WTC11 (cell line): ENCODE measurements around the gene ZKSCAN3. TPM values are rescaled to one million over a fixed set of nuclear protein-coding genes. Genes with fewer than 3 reads are reported as not detected.
"Not testable (repeated sequence)": the region's sequence is repeated elsewhere in the genome, so short reads cannot be mapped to it uniquely, and the experiment has no call there.

Experiments
- ATAC-seq: fragments of 200-7000 bp; cut with Tn5 transposase; 2 replicates; pipeline ENCODE4 v1.10.0; 2021; ENCODE audit warnings: mild to moderate bottlenecking, moderate library complexity
- Bru-seq: library from RNA; stranded (reverse); fragments of 400-500 nt; gene quantifications from one replicate; lab custom pipeline; 2021; lab: Mats Ljungman, UMichigan
- CTCF ChIA-PET: fragments of 300-600 bp; sonication (Branson Sonifier 250); formaldehyde crosslinking; loops from one replicate; lab custom pipeline; 2021; ENCODE audit warnings: antibody characterized with exemption; lab: Charles Lee
- POLR2A ChIA-PET: fragments of 350-600 bp; sonication (Branson Sonifier 250); formaldehyde crosslinking; loops from one replicate; lab custom pipeline; 2021; ENCODE audit warnings: antibody characterized with exemption; lab: Charles Lee
- DNase-seq: peaks from one replicate; pipeline ENCODE4 v3.0.0; 2021; ENCODE audit warnings: low spot score
- H3K27ac Mint-ChIP-seq: 2 replicates; pipeline ENCODE4 v1.8.0; 2021; ENCODE audit warnings: mixed read lengths
- H3K27me3 Mint-ChIP-seq: 2 replicates; pipeline ENCODE4 v1.8.0; 2021; ENCODE audit warnings: low read depth, mild to moderate bottlenecking, moderate library complexity, mixed read lengths
- H3K36me3 Mint-ChIP-seq: 2 replicates; pipeline ENCODE4 v1.8.0; 2021; ENCODE audit warnings: mixed read lengths
- H3K4me1 Mint-ChIP-seq: 2 replicates; pipeline ENCODE4 v1.8.0; 2022; ENCODE audit warnings: mixed read lengths
- H3K4me3 Mint-ChIP-seq: 2 replicates; pipeline ENCODE4 v1.8.0; 2021; ENCODE audit warnings: mild to moderate bottlenecking, moderate library complexity, mixed read lengths
- H3K9me3 Mint-ChIP-seq: 2 replicates; pipeline ENCODE4 v1.8.0; 2021; ENCODE audit warnings: mixed read lengths
- CREM ChIP-seq: sonication (generic); formaldehyde crosslinking; IDR thresholded peaks from 2 replicates; pipeline ENCODE4 v1.8.1; 2022; ENCODE audit warnings: mild to moderate bottlenecking, missing genetic modification reagents, moderate library complexity
- ESRRA ChIP-seq: sonication (generic); formaldehyde crosslinking; IDR thresholded peaks from 2 replicates; pipeline ENCODE4 v1.8.1; 2022; ENCODE audit warnings: mild to moderate bottlenecking, missing genetic modification reagents, borderline replicate concordance
- FOXJ3 ChIP-seq: sonication (generic); formaldehyde crosslinking; IDR thresholded peaks from 2 replicates; pipeline ENCODE4 v1.9.0; 2021; ENCODE audit warnings: missing genetic modification reagents, mild to moderate bottlenecking, borderline replicate concordance
- FOXP1 ChIP-seq: sonication (generic); formaldehyde crosslinking; IDR thresholded peaks from 2 replicates; pipeline ENCODE4 v1.8.0; 2022; ENCODE audit warnings: missing genetic modification reagents, mild to moderate bottlenecking, moderate library complexity, borderline replicate concordance
- GABPB1 ChIP-seq: sonication (generic); formaldehyde crosslinking; IDR thresholded peaks from 2 replicates; pipeline ENCODE4 v1.8.1; 2023; ENCODE audit warnings: mild to moderate bottlenecking, missing genetic modification reagents
- JAZF1 ChIP-seq: fragments of 250-450 bp; sonication (Bioruptor Pico); IDR thresholded peaks from 2 replicates; pipeline ENCODE4 v1.9.0; 2021; ENCODE audit warnings: moderate library complexity, mild to moderate bottlenecking, inconsistent platforms
- JUN ChIP-seq: sonication (generic); formaldehyde crosslinking; IDR thresholded peaks from 2 replicates; pipeline ENCODE4 v1.8.0; 2023; ENCODE audit warnings: mild to moderate bottlenecking, missing genetic modification reagents
- KAT7 ChIP-seq: sonication (generic); formaldehyde crosslinking; IDR thresholded peaks from 2 replicates; pipeline ENCODE4 v1.8.1; 2023; ENCODE audit warnings: missing genetic modification reagents, mild to moderate bottlenecking, borderline replicate concordance
- MAX ChIP-seq: sonication (generic); formaldehyde crosslinking; IDR thresholded peaks from 2 replicates; pipeline ENCODE4 v1.8.0; 2022; ENCODE audit warnings: mild to moderate bottlenecking, missing genetic modification reagents
- MYBL2 ChIP-seq: sonication (generic); formaldehyde crosslinking; IDR thresholded peaks from 2 replicates; pipeline ENCODE4 v1.8.1; 2023; ENCODE audit warnings: mild to moderate bottlenecking, moderate library complexity, missing genetic modification reagents
- NFE2L1 ChIP-seq: sonication (generic); formaldehyde crosslinking; IDR thresholded peaks from 2 replicates; pipeline ENCODE4 v1.8.1; 2023; ENCODE audit warnings: missing genetic modification reagents
- NFYB ChIP-seq: sonication (generic); formaldehyde crosslinking; conservative IDR thresholded peaks from 2 replicates; pipeline ENCODE4 v1.8.0; 2022; ENCODE audit warnings: low read depth, missing genetic modification reagents
- NR3C1 ChIP-seq: sonication (generic); formaldehyde crosslinking; conservative IDR thresholded peaks from 2 replicates; pipeline ENCODE4 v1.8.1; 2023; ENCODE audit warnings: low read depth, mild to moderate bottlenecking, missing genetic modification reagents
- PRRX2 ChIP-seq: fragments of 250-450 bp; sonication (Bioruptor Pico); IDR thresholded peaks from 2 replicates; pipeline ENCODE4 v1.8.0; 2021; ENCODE audit warnings: mild to moderate bottlenecking
- SMAD4 ChIP-seq: sonication (generic); formaldehyde crosslinking; IDR thresholded peaks from 2 replicates; pipeline ENCODE4 v1.8.0; 2022; ENCODE audit warnings: mild to moderate bottlenecking, missing genetic modification reagents
- SOX15 ChIP-seq: fragments of 250-450 bp; sonication (Bioruptor Pico); IDR thresholded peaks from 2 replicates; pipeline ENCODE4 v1.9.0; 2021; ENCODE audit warnings: mild to moderate bottlenecking
- SP1 ChIP-seq: sonication (generic); formaldehyde crosslinking; conservative IDR thresholded peaks from 2 replicates; pipeline ENCODE4 v1.8.1; 2022; ENCODE audit warnings: missing genetic modification reagents
- TEAD1 ChIP-seq: sonication (generic); formaldehyde crosslinking; IDR thresholded peaks from 2 replicates; pipeline ENCODE4 v1.8.0; 2022; ENCODE audit warnings: mild to moderate bottlenecking, missing genetic modification reagents
- USF2 ChIP-seq: sonication (generic); formaldehyde crosslinking; IDR thresholded peaks from 2 replicates; pipeline ENCODE4 v1.8.1; 2023; ENCODE audit warnings: mild to moderate bottlenecking, missing genetic modification reagents, moderate library complexity
- ZNF232 ChIP-seq: sonication (generic); formaldehyde crosslinking; IDR thresholded peaks from 2 replicates; pipeline ENCODE4 v1.8.0; 2022; ENCODE audit warnings: mild to moderate bottlenecking, missing genetic modification reagents
- ZNF423 ChIP-seq: fragments of 250-450 bp; sonication (Bioruptor Pico); IDR thresholded peaks from 2 replicates; pipeline ENCODE4 v2.1.2; 2022; ENCODE audit warnings: mild to moderate bottlenecking, moderate library complexity
- ZSCAN18 ChIP-seq: fragments of 250-450 bp; sonication (Bioruptor Pico); IDR thresholded peaks from 2 replicates; pipeline ENCODE4 v2.1.2; 2022; ENCODE audit warnings: mild to moderate bottlenecking, moderate library complexity
- long read RNA-seq, 3 experiments: library from RNA in 1 of 3; library from capped mRNA in 1 of 3; library from polyadenylated mRNA in 1 of 3; unstranded in 2 of 3; stranded (forward) in 1 of 3; transcript quantifications; one replicate each; pipeline ENCODE4 v2.0.0, GENCODE V29; 2021
- total RNA-seq: library from RNA; stranded (reverse); gene quantifications from 3 replicates; pipeline ENCODE4 v1.2.3, GENCODE V29; 2021
- TF ChIP-seq, protein P1 (sequence below): sonication (generic); formaldehyde crosslinking; IDR thresholded peaks from 2 replicates; pipeline ENCODE4 v1.8.1; 2022; ENCODE audit warnings: mild to moderate bottlenecking, missing genetic modification reagents, moderate library complexity, borderline replicate concordance
- TF ChIP-seq, protein P2 (sequence below): fragments of 250-450 bp; sonication (Bioruptor Pico); IDR thresholded peaks from 2 replicates; pipeline ENCODE4 v1.9.0; 2021; ENCODE audit warnings: mild to moderate bottlenecking, borderline replicate concordance

The ZKSCAN3 gene
- total RNA-seq = 5.4 to 8.4 TPM (median 6.8 TPM) in 3 replicates
- Bru-seq, nascent RNA = percentile 86 among the genes with signal in this experiment
- long read RNA-seq, experiment 1, full-length matches to known transcripts = 8 of 32 reads
- long read RNA-seq, experiment 1, partial matches to known transcripts = 6 of 32 reads
- long read RNA-seq, experiment 1, other reads (novel, unspliced or antisense) = 18 of 32 reads
- long read RNA-seq, experiment 2, partial matches to known transcripts = 1 of 5 reads
- long read RNA-seq, experiment 2, other reads (novel, unspliced or antisense) = 4 of 5 reads
- long read RNA-seq, experiment 3, full-length matches to known transcripts = 5 of 25 reads
- long read RNA-seq, experiment 3, partial matches to known transcripts = 8 of 25 reads
- long read RNA-seq, experiment 3, other reads (novel, unspliced or antisense) = 12 of 25 reads

GRCh38 chr6:28349892-28350737 is at the start of gene ZKSCAN3:
ZKSCAN3 (plus strand) TSS chr6:28349947; CDS start chr6:28359587, 9,640 bp downstream.
- Mint-ChIP-seq H3K36me3 (peaks cover 8% of the 10 kb centered on the region), H3K9me3 (peaks cover 4% of the 10 kb centered on the region; the same call in 1 of the 2 replicates), H3K4me1 (peaks cover 14% of the 10 kb centered on the region), H3K27ac (peak within 1 kb of the TSS; percentile 94), H3K27me3 (peaks cover 18% of the 10 kb centered on the region), H3K4me3 (peak within 1 kb of the TSS; percentile 98)
- no peak for TF ChIP-seq USF2 (CRISPR knock-in tag)
- TF ChIP-seq FOXP1 = peak; percentile 48
- peak; percentile 23; the same call in 1 of the 2 replicates for TF ChIP-seq TEAD1 (CRISPR knock-in tag)
- no peak for TF ChIP-seq ZNF423 (CRISPR knock-in tag)
- peak; percentile 58 for TF ChIP-seq GABPB1 (CRISPR knock-in tag)
- TF ChIP-seq, protein P1, sequence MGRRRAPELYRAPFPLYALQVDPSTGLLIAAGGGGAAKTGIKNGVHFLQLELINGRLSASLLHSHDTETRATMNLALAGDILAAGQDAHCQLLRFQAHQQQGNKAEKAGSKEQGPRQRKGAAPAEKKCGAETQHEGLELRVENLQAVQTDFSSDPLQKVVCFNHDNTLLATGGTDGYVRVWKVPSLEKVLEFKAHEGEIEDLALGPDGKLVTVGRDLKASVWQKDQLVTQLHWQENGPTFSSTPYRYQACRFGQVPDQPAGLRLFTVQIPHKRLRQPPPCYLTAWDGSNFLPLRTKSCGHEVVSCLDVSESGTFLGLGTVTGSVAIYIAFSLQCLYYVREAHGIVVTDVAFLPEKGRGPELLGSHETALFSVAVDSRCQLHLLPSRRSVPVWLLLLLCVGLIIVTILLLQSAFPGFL (CRISPR knock-in tag) = 0 out of 2 replicates have a peak, but pooled peaks have one; percentile 19
- no peak for TF ChIP-seq PRRX2
- no peak for TF ChIP-seq NR3C1 (CRISPR knock-in tag)
- TF ChIP-seq ZNF232 = 0 out of 2 replicates have a peak, but pooled peaks have one; percentile 38
- TF ChIP-seq ESRRA (CRISPR knock-in tag) = peak; percentile 52; the same call in 1 of the 2 replicates
- peak; percentile 65 for TF ChIP-seq SP1 (CRISPR knock-in tag)
- TF ChIP-seq, protein P2, sequence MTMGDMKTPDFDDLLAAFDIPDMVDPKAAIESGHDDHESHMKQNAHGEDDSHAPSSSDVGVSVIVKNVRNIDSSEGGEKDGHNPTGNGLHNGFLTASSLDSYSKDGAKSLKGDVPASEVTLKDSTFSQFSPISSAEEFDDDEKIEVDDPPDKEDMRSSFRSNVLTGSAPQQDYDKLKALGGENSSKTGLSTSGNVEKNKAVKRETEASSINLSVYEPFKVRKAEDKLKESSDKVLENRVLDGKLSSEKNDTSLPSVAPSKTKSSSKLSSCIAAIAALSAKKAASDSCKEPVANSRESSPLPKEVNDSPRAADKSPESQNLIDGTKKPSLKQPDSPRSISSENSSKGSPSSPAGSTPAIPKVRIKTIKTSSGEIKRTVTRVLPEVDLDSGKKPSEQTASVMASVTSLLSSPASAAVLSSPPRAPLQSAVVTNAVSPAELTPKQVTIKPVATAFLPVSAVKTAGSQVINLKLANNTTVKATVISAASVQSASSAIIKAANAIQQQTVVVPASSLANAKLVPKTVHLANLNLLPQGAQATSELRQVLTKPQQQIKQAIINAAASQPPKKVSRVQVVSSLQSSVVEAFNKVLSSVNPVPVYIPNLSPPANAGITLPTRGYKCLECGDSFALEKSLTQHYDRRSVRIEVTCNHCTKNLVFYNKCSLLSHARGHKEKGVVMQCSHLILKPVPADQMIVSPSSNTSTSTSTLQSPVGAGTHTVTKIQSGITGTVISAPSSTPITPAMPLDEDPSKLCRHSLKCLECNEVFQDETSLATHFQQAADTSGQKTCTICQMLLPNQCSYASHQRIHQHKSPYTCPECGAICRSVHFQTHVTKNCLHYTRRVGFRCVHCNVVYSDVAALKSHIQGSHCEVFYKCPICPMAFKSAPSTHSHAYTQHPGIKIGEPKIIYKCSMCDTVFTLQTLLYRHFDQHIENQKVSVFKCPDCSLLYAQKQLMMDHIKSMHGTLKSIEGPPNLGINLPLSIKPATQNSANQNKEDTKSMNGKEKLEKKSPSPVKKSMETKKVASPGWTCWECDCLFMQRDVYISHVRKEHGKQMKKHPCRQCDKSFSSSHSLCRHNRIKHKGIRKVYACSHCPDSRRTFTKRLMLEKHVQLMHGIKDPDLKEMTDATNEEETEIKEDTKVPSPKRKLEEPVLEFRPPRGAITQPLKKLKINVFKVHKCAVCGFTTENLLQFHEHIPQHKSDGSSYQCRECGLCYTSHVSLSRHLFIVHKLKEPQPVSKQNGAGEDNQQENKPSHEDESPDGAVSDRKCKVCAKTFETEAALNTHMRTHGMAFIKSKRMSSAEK (CRISPR knock-in tag) = no peak
- TF ChIP-seq CREM = 0 out of 2 replicates have a peak, but pooled peaks have one; percentile 51
- peak; percentile 78; the same call in 1 of the 2 replicates for TF ChIP-seq KAT7 (CRISPR knock-in tag)
- ChIA-PET CTCF (no interaction called here), POLR2A (interaction anchor here (1.0 to 1.2 kb wide), 3 partner anchors 14 to 83 kb away, joined by 3 to 8 read pairs (median 5); partner anchors contain the start of genes ZSCAN26 and ZSCAN31)
- ATAC-seq = peak; percentile 97
- peak; percentile 85 for DNase-seq

DNA sequence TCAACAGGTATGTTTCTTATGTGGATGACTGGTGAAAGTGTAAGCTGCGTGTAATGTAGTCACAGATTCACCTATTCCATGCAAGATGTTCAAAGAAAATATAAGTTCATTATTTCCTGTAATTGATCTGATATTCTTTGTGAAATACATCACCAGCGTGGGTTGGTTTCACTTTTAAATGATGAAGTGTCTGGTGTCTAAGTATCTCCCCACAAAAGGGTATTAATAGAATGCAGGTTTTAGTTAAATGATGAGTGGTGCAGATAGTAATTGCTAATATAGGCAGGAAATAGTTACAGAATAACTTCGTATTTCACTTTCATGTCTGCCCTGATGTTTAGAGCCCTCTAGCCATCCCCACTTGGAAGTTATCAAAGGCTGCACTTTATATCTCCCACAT is 46.2 kb upstream of the ZKSCAN3 start:
- no peak for ATAC-seq
- H3K36me3 Mint-ChIP-seq = no peaks in the 10 kb centered on the region
- no peaks in the 10 kb centered on the region for H3K4me1 Mint-ChIP-seq
- no peak overlapping the region for H3K4me3 Mint-ChIP-seq
- CTCF ChIA-PET = no interaction called here
- no peaks in the 10 kb centered on the region for H3K27me3 Mint-ChIP-seq
- POLR2A ChIA-PET = no interaction called here
- no peak overlapping the region for H3K27ac Mint-ChIP-seq
- TF ChIP-seq MAX (CRISPR knock-in tag) (no peak), ZNF423 (CRISPR knock-in tag) (no peak), ZNF232 (no peak), ZSCAN18 (no peak), NFE2L1 (CRISPR knock-in tag) (no peak), NFYB (CRISPR knock-in tag) (no peak), SP1 (CRISPR knock-in tag) (no peak), FOXJ3 (CRISPR knock-in tag) (no peak), JUN (no peak), JAZF1 (CRISPR knock-in tag) (no peak), SOX15 (CRISPR knock-in tag) (no peak), MYBL2 (no peak), SMAD4 (CRISPR knock-in tag) (no peak)
- TF ChIP-seq, all 79 proteins: peak for 0
- DNase-seq = no peak
- peaks cover 23% of the 10 kb centered on the region for H3K9me3 Mint-ChIP-seq

DNA sequence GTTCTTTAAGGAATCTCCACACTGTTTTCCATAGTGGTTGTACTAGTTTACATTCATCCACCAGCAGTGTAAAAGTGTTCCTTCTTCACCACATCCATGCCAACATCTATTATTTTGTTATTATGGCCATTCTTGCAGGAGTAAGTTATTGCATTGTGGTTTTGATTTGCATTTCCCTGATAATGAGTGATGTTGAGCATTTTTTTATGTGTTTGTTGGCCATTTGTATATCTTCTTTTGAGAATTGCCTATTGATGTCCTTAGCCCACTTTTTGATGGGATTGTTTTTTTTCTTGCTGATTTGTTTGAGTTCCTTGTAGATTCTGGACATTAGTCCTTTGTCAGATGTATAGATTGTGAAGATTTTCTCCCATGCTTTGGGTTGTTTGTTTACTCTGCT is 43.4 kb upstream of the ZKSCAN3 start:
- H3K9me3 Mint-ChIP-seq = peaks cover 25% of the 10 kb centered on the region
- H3K36me3 Mint-ChIP-seq, DNase-seq, ATAC-seq, POLR2A ChIA-PET, H3K27me3 Mint-ChIP-seq, CTCF ChIA-PET, H3K4me3 Mint-ChIP-seq, H3K27ac Mint-ChIP-seq: not testable (repeated sequence)
- H3K4me1 Mint-ChIP-seq = peaks cover 23% of the 10 kb centered on the region
